Smooth muscle cell (in vitro differentiated cells): ENCODE data around the gene EFCAB6. TPM values are rescaled to one million over a fixed set of nuclear protein-coding genes. Genes with fewer than 3 reads are reported as not detected.

ENCODE experiments used
- DNase-seq: peaks from one replicate; lab custom pipeline; 2025; ENCODE audit not compliant: unreplicated experiment; lab: John Stamatoyannopoulos, UW
- H2AFZ ChIP-seq: fragments of 200-600 bp; sonication (generic); 2 replicates; pipeline ENCODE4 v1.6.0; 2016; ENCODE audit warnings: antibody characterized with exemption, low read depth, mild to moderate bottlenecking
- H3F3A ChIP-seq: fragments of 200-600 bp; sonication (generic); 2 replicates; pipeline ENCODE4 v1.6.0; 2017; ENCODE audit warnings: antibody characterized with exemption, low read depth
- H3K27ac ChIP-seq: fragments of 200-600 bp; sonication (generic); 2 replicates; pipeline ENCODE4 v1.5.1; 2016; ENCODE audit warnings: low read depth, mild to moderate bottlenecking
- H3K27me3 ChIP-seq: fragments of 200-600 bp; sonication (generic); 2 replicates; pipeline ENCODE4 v1.6.1; 2016; ENCODE audit warnings: low read depth, mild to moderate bottlenecking
- H3K36me3 ChIP-seq: fragments of 200-600 bp; sonication (generic); 2 replicates; pipeline ENCODE4 v1.5.1; 2016; ENCODE audit warnings: low read depth
- H3K4me1 ChIP-seq: fragments of 200-600 bp; sonication (generic); 2 replicates; pipeline ENCODE4 v1.5.1; 2016; ENCODE audit warnings: low read depth
- H3K4me2 ChIP-seq: fragments of 200-600 bp; sonication (generic); 2 replicates; pipeline ENCODE4 v1.6.0; 2016; ENCODE audit warnings: mild to moderate bottlenecking
- H3K4me3 ChIP-seq: fragments of 200-600 bp; sonication (generic); 2 replicates; pipeline ENCODE4 v1.5.1; 2016; ENCODE audit warnings: mild to moderate bottlenecking
- H3K79me2 ChIP-seq: fragments of 200-600 bp; sonication (generic); 2 replicates; pipeline ENCODE4 v1.6.0; 2016; ENCODE audit warnings: low read depth, mild to moderate bottlenecking
- H3K9ac ChIP-seq: fragments of 200-600 bp; sonication (generic); 2 replicates; pipeline ENCODE4 v1.6.0; 2016; ENCODE audit warnings: low read depth
- H3K9me3 ChIP-seq: fragments of 200-600 bp; sonication (generic); replicated peaks from 2 replicates; pipeline ENCODE4 v1.5.1; 2016; ENCODE audit warnings: low read depth
- H4K20me1 ChIP-seq: fragments of 200-600 bp; sonication (generic); 2 replicates; pipeline ENCODE4 v1.6.0; 2016; ENCODE audit warnings: low read depth
- WGBS: methylation state at CpG from one replicate; pipeline ENCODE4 v1.1.7; 2016; ENCODE audit warnings: low lambda C conversion rate; 5-methylcytosine and 5-hydroxymethylcytosine counted together
- polyA plus RNA-seq: library from polyadenylated mRNA; unstranded; fragments of >200 nt; fragmentation: Nextera tagmentation; extraction: Ambion mirVana; gene quantifications from 2 replicates; pipeline ENCODE4 v1.2.1, GENCODE V29; 2016
- total RNA-seq: library from RNA; depleted of rRNA; stranded (reverse); fragments of >200 nt; gene quantifications from 2 replicates; pipeline ENCODE4 v1.2.3, GENCODE V29; 2014
- TF ChIP-seq, protein P1 (sequence below): fragments of 200-600 bp; sonication (generic); IDR thresholded peaks from 2 replicates; pipeline ENCODE4 v1.5.1; 2017; ENCODE audit warnings: borderline replicate concordance, mild to moderate bottlenecking, antibody characterized with exemption; ENCODE audit not compliant: insufficient read depth, poor library complexity, severe bottlenecking

EFCAB6 gene
- total and polyA plus RNA-seq, 2 experiments from 2014 or later = 0.80 to 2.9 TPM

DNA sequence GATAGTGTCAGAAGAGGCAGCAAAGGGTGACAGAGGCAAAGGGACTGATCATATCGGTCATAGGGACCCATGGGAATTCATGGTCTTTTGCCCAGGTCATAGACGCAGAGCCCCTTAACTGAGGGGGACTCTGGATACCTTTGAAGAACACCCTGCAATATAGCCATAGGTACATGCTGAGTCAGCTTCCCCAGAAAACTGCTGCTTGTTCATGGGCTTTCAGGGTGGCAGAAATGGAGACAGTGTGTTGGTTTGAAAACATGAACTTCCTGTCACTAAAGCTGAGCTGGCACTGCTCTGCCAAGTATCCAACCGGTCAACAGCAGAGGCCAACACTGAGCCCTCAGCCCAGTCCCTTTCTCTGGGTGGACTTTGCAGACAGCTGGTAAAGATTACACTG lies 114.2 kb downstream of the EFCAB6 start:
- H3F3A ChIP-seq = no peaks in the 10 kb centered on the region
- 89% methylated on average over 3 of the region's 3 CpGs for WGBS
- H3K27ac ChIP-seq = no peak overlapping the region
- no peak overlapping the region for H3K9ac ChIP-seq
- no peaks in the 10 kb centered on the region for H3K79me2 ChIP-seq
- H3K4me3 ChIP-seq = no peak overlapping the region
- H3K36me3 ChIP-seq = no peaks in the 10 kb centered on the region
- H2AFZ ChIP-seq = no peak overlapping the region
- no peaks in the 10 kb centered on the region for H3K9me3 ChIP-seq
- no peak overlapping the region for H3K4me2 ChIP-seq
- no peaks in the 10 kb centered on the region for H4K20me1 ChIP-seq
- H3K4me1 ChIP-seq = no peaks in the 10 kb centered on the region
- TF ChIP-seq, protein P1, sequence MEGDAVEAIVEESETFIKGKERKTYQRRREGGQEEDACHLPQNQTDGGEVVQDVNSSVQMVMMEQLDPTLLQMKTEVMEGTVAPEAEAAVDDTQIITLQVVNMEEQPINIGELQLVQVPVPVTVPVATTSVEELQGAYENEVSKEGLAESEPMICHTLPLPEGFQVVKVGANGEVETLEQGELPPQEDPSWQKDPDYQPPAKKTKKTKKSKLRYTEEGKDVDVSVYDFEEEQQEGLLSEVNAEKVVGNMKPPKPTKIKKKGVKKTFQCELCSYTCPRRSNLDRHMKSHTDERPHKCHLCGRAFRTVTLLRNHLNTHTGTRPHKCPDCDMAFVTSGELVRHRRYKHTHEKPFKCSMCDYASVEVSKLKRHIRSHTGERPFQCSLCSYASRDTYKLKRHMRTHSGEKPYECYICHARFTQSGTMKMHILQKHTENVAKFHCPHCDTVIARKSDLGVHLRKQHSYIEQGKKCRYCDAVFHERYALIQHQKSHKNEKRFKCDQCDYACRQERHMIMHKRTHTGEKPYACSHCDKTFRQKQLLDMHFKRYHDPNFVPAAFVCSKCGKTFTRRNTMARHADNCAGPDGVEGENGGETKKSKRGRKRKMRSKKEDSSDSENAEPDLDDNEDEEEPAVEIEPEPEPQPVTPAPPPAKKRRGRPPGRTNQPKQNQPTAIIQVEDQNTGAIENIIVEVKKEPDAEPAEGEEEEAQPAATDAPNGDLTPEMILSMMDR = no peak
- peaks cover 9% of the 10 kb centered on the region for H3K27me3 ChIP-seq
- no peak for DNase-seq

DNA sequence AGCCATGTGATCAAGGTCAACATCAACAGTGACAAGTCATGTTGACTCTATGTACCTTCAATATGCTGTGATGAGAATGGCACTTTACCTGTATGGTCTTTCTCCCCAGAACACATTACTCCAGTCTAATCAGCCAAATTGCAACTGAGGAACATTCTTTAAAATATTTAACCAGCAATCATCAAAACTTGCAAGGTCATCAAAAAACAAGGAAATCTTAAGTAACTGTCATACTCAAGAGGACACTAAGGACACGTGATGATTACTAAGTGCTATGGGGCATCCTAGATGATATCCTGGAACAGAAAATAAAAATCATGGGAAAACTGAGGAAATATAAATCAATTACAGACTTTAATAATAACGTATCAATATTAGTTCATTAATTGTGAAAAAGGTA lies 118.9 kb downstream of the EFCAB6 start:
- peaks cover 9% of the 10 kb centered on the region for H3K27me3 ChIP-seq
- no peak for DNase-seq
- no peak overlapping the region for H3K27ac ChIP-seq
- H2AFZ ChIP-seq = no peak overlapping the region
- no peaks in the 10 kb centered on the region for H3K79me2 ChIP-seq
- WGBS = 83% methylated on average over 2 of the region's 2 CpGs
- H4K20me1 ChIP-seq = no peaks in the 10 kb centered on the region
- no peaks in the 10 kb centered on the region for H3F3A ChIP-seq
- no peaks in the 10 kb centered on the region for H3K4me1 ChIP-seq
- no peak overlapping the region for H3K9ac ChIP-seq
- TF ChIP-seq, protein P1 = no peak
- no peak overlapping the region for H3K4me3 ChIP-seq
- H3K4me2 ChIP-seq = no peak overlapping the region
- H3K36me3 ChIP-seq = no peaks in the 10 kb centered on the region
- no peaks in the 10 kb centered on the region for H3K9me3 ChIP-seq

DNA sequence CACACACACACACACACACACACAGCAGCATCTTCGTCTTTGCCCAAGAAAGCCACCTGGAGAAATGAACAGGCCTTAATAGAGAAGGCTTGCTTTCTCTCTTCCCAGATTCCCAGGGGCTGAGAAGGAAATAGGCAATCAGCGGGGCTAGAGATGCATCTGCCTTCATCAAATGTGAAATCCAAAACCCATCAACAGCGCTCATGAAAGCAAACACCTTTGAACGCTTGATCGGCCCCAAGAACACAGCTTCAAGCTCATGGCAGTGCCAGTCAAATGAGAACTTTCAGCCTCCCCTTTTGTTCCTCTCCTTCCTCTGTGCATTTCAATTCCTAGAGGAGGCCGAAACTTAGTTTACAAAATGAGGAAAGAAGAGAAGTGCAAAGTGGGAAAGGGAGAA lies 122.7 kb downstream of the EFCAB6 start:
- Histone ChIP-seq H3K4me2 (no peak overlapping the region), H3K4me3 (no peak overlapping the region), H3K79me2 (no peaks in the 10 kb centered on the region), H3K27me3 (peaks cover under 1% of the 10 kb centered on the region), H3F3A (no peaks in the 10 kb centered on the region), H3K9me3 (no peaks in the 10 kb centered on the region), H3K4me1 (no peaks in the 10 kb centered on the region), H3K9ac (no peak overlapping the region), H3K27ac (no peak overlapping the region), H4K20me1 (no peaks in the 10 kb centered on the region), H3K36me3 (no peaks in the 10 kb centered on the region), H2AFZ (no peak overlapping the region)
- no peak for DNase-seq
- WGBS = 84% methylated on average over 6 of the region's 6 CpGs
- TF ChIP-seq, protein P1 = no peak

DNA sequence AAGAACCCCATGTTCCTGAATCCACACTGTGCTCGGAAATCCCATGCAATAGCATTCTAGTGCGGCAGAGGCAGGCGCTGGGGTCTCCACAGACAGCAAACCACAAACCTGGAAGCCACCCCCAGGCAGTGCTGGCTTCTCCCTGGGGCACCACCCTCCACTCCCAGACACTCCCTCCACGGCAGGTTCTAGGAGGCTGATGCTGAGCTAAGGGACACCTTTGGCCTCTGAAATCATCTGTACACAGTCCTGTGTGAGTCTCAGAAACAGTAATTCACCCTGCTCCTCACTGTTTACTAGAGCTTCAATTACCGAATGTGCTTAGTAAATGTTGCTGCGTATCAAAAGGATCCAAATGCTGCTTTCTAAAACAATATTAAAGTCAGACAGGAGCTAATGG lies 129.3 kb downstream of the EFCAB6 start:
- TF ChIP-seq, protein P1 = no peak
- Histone ChIP-seq H3K36me3 (no peaks in the 10 kb centered on the region), H3K27me3 (no peaks in the 10 kb centered on the region), H2AFZ (no peak overlapping the region), H3K4me3 (no peak overlapping the region), H3K4me1 (no peaks in the 10 kb centered on the region), H4K20me1 (no peaks in the 10 kb centered on the region), H3F3A (no peaks in the 10 kb centered on the region), H3K9ac (no peak overlapping the region), H3K27ac (no peak overlapping the region), H3K4me2 (no peak overlapping the region), H3K79me2 (no peaks in the 10 kb centered on the region), H3K9me3 (no peaks in the 10 kb centered on the region)
- no peak for DNase-seq
- WGBS = 84% methylated on average over 6 of the region's 6 CpGs
